SK-N-SH treated with all-trans-retinoic acid at 6 μM for 48 hours (cell line): ENCODE measurements around the gene PLBD1.

Experiments used
- ATAC-seq: fragments of 200-7000 bp; cut with Tn5 transposase; 3 replicates; pipeline ENCODE4 v1.9.1; 2020; ENCODE audit warnings: mild to moderate bottlenecking, moderate library complexity
- ARNTL ChIP-seq: fragments of 450-650 bp; formaldehyde crosslinking; IDR thresholded peaks from 2 replicates; pipeline ENCODE4 v1.5.0; 2020; ENCODE audit warnings: low read depth, mild to moderate bottlenecking, moderate library complexity, borderline replicate concordance
- BACH2 ChIP-seq: fragments of 250-450 bp; sonication (Bioruptor Pico); IDR thresholded peaks from 2 replicates; pipeline ENCODE4 v1.9.0; 2021; ENCODE audit warnings: mild to moderate bottlenecking, borderline replicate concordance
- CSDC2 ChIP-seq: fragments of 250-450 bp; sonication (Bioruptor Pico); IDR thresholded peaks from 2 replicates; pipeline ENCODE4 v1.5.0; 2020; ENCODE audit warnings: mild to moderate bottlenecking, moderate library complexity
- CSRNP3 ChIP-seq: fragments of 250-450 bp; sonication (Bioruptor Pico); IDR thresholded peaks from 2 replicates; pipeline ENCODE4 v1.5.1; 2021; ENCODE audit warnings: mild to moderate bottlenecking, moderate library complexity
- ESRRG ChIP-seq: fragments of 250-450 bp; sonication (Bioruptor Pico); IDR thresholded peaks from 2 replicates; pipeline ENCODE4 v1.6.1; 2021; ENCODE audit warnings: mild to moderate bottlenecking
- GLIS3 ChIP-seq: fragments of 250-450 bp; sonication (Bioruptor Pico); IDR thresholded peaks from 2 replicates; pipeline ENCODE4 v1.5.0; 2020; ENCODE audit warnings: mild to moderate bottlenecking, moderate library complexity
- ISL1 ChIP-seq: fragments of 250-450 bp; sonication (Bioruptor Pico); IDR thresholded peaks from 2 replicates; pipeline ENCODE4 v2.1.2; 2022; ENCODE audit warnings: mild to moderate bottlenecking, moderate library complexity
- OSR1 ChIP-seq: fragments of 250-450 bp; sonication (Bioruptor Pico); IDR thresholded peaks from 2 replicates; pipeline ENCODE4 v1.8.0; 2022; ENCODE audit warnings: moderate library complexity, mild to moderate bottlenecking, inconsistent platforms
- PATZ1 ChIP-seq: fragments of 250-450 bp; sonication (Bioruptor Pico); IDR thresholded peaks from 2 replicates; pipeline ENCODE4 v1.8.0; 2020; ENCODE audit warnings: mild to moderate bottlenecking, moderate library complexity, borderline replicate concordance
- POU6F1 ChIP-seq: fragments of 250-450 bp; sonication (Bioruptor Pico); IDR thresholded peaks from 2 replicates; pipeline ENCODE4 v1.8.0; 2021; ENCODE audit warnings: low read depth, mild to moderate bottlenecking, moderate library complexity, borderline replicate concordance
- PPARA ChIP-seq: fragments of 250-450 bp; sonication (Bioruptor Pico); IDR thresholded peaks from 2 replicates; pipeline ENCODE4 v1.5.0; 2020; ENCODE audit warnings: mild to moderate bottlenecking, borderline replicate concordance
- RARB ChIP-seq: fragments of 250-450 bp; sonication (Bioruptor Pico); IDR thresholded peaks from 2 replicates; pipeline ENCODE4 v1.8.0; 2021; ENCODE audit warnings: mild to moderate bottlenecking, moderate library complexity
- SNAI2 ChIP-seq: fragments of 250-450 bp; sonication (Bioruptor Pico); IDR thresholded peaks from 2 replicates; pipeline ENCODE4 v1.5.0; 2020; ENCODE audit warnings: mild to moderate bottlenecking, moderate library complexity
- TCF4 ChIP-seq: fragments of 250-450 bp; sonication (Bioruptor Pico); IDR thresholded peaks from 2 replicates; pipeline ENCODE4 v1.8.0; 2021; ENCODE audit warnings: mild to moderate bottlenecking, moderate library complexity, borderline replicate concordance
- TOX ChIP-seq: fragments of 250-450 bp; sonication (Bioruptor Pico); IDR thresholded peaks from 2 replicates; pipeline ENCODE4 v1.8.0; 2021; ENCODE audit warnings: mild to moderate bottlenecking, moderate library complexity, borderline replicate concordance
- TSHZ2 ChIP-seq: fragments of 250-450 bp; sonication (Bioruptor Pico); IDR thresholded peaks from 2 replicates; pipeline ENCODE4 v1.5.0; 2020; ENCODE audit warnings: mild to moderate bottlenecking, moderate library complexity
- ZC3H10 ChIP-seq: fragments of 250-450 bp; sonication (Bioruptor Pico); IDR thresholded peaks from 2 replicates; pipeline ENCODE4 v1.5.1; 2021; ENCODE audit warnings: mild to moderate bottlenecking, moderate library complexity
- ZFP3 ChIP-seq: fragments of 250-450 bp; sonication (Bioruptor Pico); IDR thresholded peaks from 2 replicates; pipeline ENCODE4 v1.5.0; 2020; ENCODE audit warnings: mild to moderate bottlenecking, moderate library complexity
- ZFP30 ChIP-seq: fragments of 450-650 bp; formaldehyde crosslinking; IDR thresholded peaks from 2 replicates; pipeline ENCODE4 v1.5.0; 2022; ENCODE audit warnings: mild to moderate bottlenecking, moderate library complexity
- ZNF565 ChIP-seq: fragments of 450-650 bp; formaldehyde crosslinking; conservative IDR thresholded peaks from 2 replicates; pipeline ENCODE4 v1.5.0; 2020; ENCODE audit warnings: low read depth, mild to moderate bottlenecking, moderate library complexity
- ZNF8 ChIP-seq: fragments of 450-650 bp; formaldehyde crosslinking; IDR thresholded peaks from 2 replicates; pipeline ENCODE4 v1.5.0; 2020; ENCODE audit warnings: mild to moderate bottlenecking, moderate library complexity
- TF ChIP-seq, protein P1 (sequence below): fragments of 250-450 bp; sonication (Bioruptor Pico); IDR thresholded peaks from 2 replicates; pipeline ENCODE4 v1.5.1; 2020; ENCODE audit warnings: low read depth, mild to moderate bottlenecking, moderate library complexity

The PLBD1 gene

GRCh38 chr12:14613718-14614117, 46.0 kb upstream of the PLBD1 start:
- no peak for ATAC-seq
- TF ChIP-seq TOX = no peak
- TF ChIP-seq PATZ1 (CRISPR knock-in tag) = no peak
- TF ChIP-seq ESRRG (CRISPR knock-in tag) = no peak
- no peak for TF ChIP-seq ZFP30
- no peak for TF ChIP-seq CSRNP3 (CRISPR knock-in tag)
- no peak for TF ChIP-seq TSHZ2
- no peak for TF ChIP-seq BACH2
- no peak for TF ChIP-seq CSDC2 (CRISPR knock-in tag)
- no peak for TF ChIP-seq ZNF565
- TF ChIP-seq ISL1 (CRISPR knock-in tag) = no peak
- no peak for TF ChIP-seq GLIS3 (CRISPR knock-in tag)
- TF ChIP-seq PPARA (CRISPR knock-in tag) = no peak
- no peak for TF ChIP-seq OSR1 (CRISPR knock-in tag)
- no peak for TF ChIP-seq ARNTL (CRISPR knock-in tag)
- no peak for TF ChIP-seq ZC3H10 (CRISPR knock-in tag)
- TF ChIP-seq, protein P1, sequence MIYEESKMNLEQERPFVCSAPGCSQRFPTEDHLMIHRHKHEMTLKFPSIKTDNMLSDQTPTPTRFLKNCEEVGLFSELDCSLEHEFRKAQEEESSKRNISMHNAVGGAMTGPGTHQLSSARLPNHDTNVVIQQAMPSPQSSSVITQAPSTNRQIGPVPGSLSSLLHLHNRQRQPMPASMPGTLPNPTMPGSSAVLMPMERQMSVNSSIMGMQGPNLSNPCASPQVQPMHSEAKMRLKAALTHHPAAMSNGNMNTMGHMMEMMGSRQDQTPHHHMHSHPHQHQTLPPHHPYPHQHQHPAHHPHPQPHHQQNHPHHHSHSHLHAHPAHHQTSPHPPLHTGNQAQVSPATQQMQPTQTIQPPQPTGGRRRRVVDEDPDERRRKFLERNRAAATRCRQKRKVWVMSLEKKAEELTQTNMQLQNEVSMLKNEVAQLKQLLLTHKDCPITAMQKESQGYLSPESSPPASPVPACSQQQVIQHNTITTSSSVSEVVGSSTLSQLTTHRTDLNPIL (CRISPR knock-in tag) = no peak
- TF ChIP-seq POU6F1 (CRISPR knock-in tag) = no peak

- ATAC-seq = no peak
- TF ChIP-seq ARNTL (CRISPR knock-in tag) (no peak), CSRNP3 (CRISPR knock-in tag) (no peak), ZFP30 (no peak), SNAI2 (CRISPR knock-in tag) (no peak), POU6F1 (CRISPR knock-in tag) (no peak), ESRRG (CRISPR knock-in tag) (no peak), ISL1 (CRISPR knock-in tag) (no peak), ZFP3 (CRISPR knock-in tag) (no peak), CSDC2 (CRISPR knock-in tag) (no peak), OSR1 (CRISPR knock-in tag) (no peak), TCF4 (CRISPR knock-in tag) (no peak), BACH2 (no peak), TSHZ2 (no peak), RARB (CRISPR knock-in tag) (no peak), ZNF8 (no peak)
- TF ChIP-seq, protein P1 (CRISPR knock-in tag) = no peak
These were observed 45.3 kb upstream of the PLBD1 start for GRCh38 chr12:14612898-14613445.
